ENCODE measurements around the gene RGN.

GRCh38 chrX:47093248-47093647 is 15.0 kb downstream of the RGN start:
- no peak for TF ChIP-seq POLR2AphosphoS5 (IDR thresholded peaks at IDR 0.05)
- TF ChIP-seq CTCF (IDR thresholded peaks at IDR 0.05), result peak in 3 of 4 experiments; percentile 21 to 54 (median 45)

All from prostate gland (tissue), 2 donors.